HepG2 (cell line): Measurements from ENCODE around the gene ARSB. TPM values are rescaled to one million over a fixed set of nuclear protein-coding genes. Genes with fewer than 3 reads are reported as not detected.

ENCODE experiments used
- polyA plus RNA-seq, 8 experiments: library from polyadenylated mRNA; depleted of rRNA in 3 of 8; stranded (reverse) in 7 of 8; unstranded in 1 of 8; fragments of >200 nt; fragmentation: Illumina TruSeq in 4 of 8; extraction: Trizol in 4 of 8; gene quantifications; 2 replicates each; pipeline versions ENCODE4 v1.2.1 to v1.2.3, GENCODE V29; 2011 to 2016; ENCODE audit warnings: low read depth in 4 of 8, missing spikeins in 1 of 8, mixed read lengths in 1 of 8; ENCODE audit not compliant: insufficient read depth in 1 of 8
- small RNA-seq, 3 experiments: library from RNA; depleted of rRNA; stranded (forward); fragments of <200 nt; gene quantifications; one replicate each; pipeline ENCODE3, GENCODE V24; 2012; ENCODE audit warnings: low read depth in 2 of 3, low replicate concordance in 1 of 3; ENCODE audit not compliant: insufficient read length in 3 of 3, insufficient read depth in 2 of 3
- total RNA-seq, 5 experiments: library from RNA; depleted of rRNA; stranded (reverse); fragments of >200 nt; fragmentation: Illumina TruSeq; extraction: Trizol; gene quantifications; 2 replicates each; pipeline ENCODE4 v1.2.3, GENCODE V29; 2016; ENCODE audit warnings: low read depth in 1 of 5

ARSB gene
- total and polyA plus RNA-seq, 2 of the 13 experiments (the other 11 are each of a cell fraction or from before 2014, with no cell fraction given), result 52.6 to 66.4 TPM

Small RNA genes within 50 kb of the gene (small RNA-seq; reads per million reads assigned to genes)
- gene AC025755.1, result 0 reads per million in 3 experiments

Other genes starting within 250 kb of the ARSB start
- 4.6 and 7.9 TPM in 2 replicates for gene DMGDH, start 84.4 kb upstream of the ARSB start, total RNA-seq (2016; rRNA removed; fragmentation: Illumina TruSeq; extraction: Trizol)
- 3.2 and 3.6 TPM in 2 replicates for gene DMGDH, start 84.4 kb upstream of the ARSB start, polyA plus RNA-seq (2011; rRNA removed)
- gene BHMT2, start 84.5 kb upstream of the ARSB start, total RNA-seq (2016; rRNA removed; fragmentation: Illumina TruSeq; extraction: Trizol), result 18.8 and 24.1 TPM in 2 replicates
- gene BHMT2, start 84.5 kb upstream of the ARSB start, polyA plus RNA-seq (2011; rRNA removed), result 11.4 and 13.8 TPM in 2 replicates
- 6.4 and 10.9 TPM in 2 replicates for gene BHMT, start 126.5 kb upstream of the ARSB start, total RNA-seq (2016; rRNA removed; fragmentation: Illumina TruSeq; extraction: Trizol)
- gene BHMT, start 126.5 kb upstream of the ARSB start, polyA plus RNA-seq (2011; rRNA removed), result 0.40 and 0.63 TPM in 2 replicates